ENCODE results near the gene EVC.

EVC gene

DNA sequence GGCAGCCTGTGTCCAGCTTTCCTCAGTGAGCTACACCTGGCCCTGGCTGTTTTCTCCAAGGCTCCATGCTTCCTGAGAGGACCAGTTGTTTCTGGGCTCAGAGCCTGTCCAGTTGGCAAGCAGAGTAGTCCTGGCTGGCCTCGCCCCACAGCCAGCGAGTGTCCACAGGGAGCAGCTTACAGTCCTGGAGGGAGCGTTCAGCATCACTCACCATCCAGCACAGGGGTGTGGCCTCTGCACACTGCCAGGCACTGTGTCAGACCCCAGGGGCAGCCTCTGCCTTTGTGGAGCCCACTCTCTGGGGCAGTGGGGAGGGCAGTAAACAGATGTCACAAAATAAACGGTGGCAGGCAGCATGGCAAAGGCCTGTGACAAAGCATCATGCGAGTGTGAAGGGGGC is 23.9 kb downstream of the EVC start:
- TF ChIP-seq, protein P1, sequence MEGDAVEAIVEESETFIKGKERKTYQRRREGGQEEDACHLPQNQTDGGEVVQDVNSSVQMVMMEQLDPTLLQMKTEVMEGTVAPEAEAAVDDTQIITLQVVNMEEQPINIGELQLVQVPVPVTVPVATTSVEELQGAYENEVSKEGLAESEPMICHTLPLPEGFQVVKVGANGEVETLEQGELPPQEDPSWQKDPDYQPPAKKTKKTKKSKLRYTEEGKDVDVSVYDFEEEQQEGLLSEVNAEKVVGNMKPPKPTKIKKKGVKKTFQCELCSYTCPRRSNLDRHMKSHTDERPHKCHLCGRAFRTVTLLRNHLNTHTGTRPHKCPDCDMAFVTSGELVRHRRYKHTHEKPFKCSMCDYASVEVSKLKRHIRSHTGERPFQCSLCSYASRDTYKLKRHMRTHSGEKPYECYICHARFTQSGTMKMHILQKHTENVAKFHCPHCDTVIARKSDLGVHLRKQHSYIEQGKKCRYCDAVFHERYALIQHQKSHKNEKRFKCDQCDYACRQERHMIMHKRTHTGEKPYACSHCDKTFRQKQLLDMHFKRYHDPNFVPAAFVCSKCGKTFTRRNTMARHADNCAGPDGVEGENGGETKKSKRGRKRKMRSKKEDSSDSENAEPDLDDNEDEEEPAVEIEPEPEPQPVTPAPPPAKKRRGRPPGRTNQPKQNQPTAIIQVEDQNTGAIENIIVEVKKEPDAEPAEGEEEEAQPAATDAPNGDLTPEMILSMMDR (IDR thresholded peaks at IDR 0.05; ENCODE audit: control insufficient read depth, insufficient read depth, low read depth, low read length, missing control alignments): no peak
- no peak overlapping the region for H3K4me3 ChIP-seq (ENCODE audit: control insufficient read depth, low read depth, low read length)
- DNase-seq (ENCODE audit: low read depth): no peak

DNA sequence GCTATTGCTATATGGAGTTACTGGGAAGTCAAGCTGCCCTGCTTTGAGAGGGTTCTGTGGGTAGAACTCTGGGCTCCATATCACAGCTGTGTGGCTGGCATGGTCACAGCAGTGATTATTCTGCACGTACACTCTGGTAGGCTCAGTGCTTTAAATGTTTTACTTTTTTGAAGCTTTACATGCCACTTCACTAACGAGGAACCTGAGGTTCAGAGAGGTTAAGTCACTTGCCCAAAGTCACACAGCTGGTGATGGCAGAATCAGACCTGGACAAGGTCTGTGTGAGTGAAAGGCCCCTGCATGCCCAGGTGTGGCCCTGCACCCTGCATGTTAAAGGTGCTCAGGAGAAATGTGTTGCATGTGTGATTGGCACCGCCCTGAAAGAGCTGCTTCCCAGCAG is 24.5 kb downstream of the EVC start:
- TF ChIP-seq, protein P1 (IDR thresholded peaks at IDR 0.05; ENCODE audit: control insufficient read depth, insufficient read depth, low read depth, low read length, missing control alignments): no peak
- no peak overlapping the region for H3K4me3 ChIP-seq (ENCODE audit: control insufficient read depth, low read depth, low read length)
- no peak for DNase-seq (ENCODE audit: low read depth)

DNA sequence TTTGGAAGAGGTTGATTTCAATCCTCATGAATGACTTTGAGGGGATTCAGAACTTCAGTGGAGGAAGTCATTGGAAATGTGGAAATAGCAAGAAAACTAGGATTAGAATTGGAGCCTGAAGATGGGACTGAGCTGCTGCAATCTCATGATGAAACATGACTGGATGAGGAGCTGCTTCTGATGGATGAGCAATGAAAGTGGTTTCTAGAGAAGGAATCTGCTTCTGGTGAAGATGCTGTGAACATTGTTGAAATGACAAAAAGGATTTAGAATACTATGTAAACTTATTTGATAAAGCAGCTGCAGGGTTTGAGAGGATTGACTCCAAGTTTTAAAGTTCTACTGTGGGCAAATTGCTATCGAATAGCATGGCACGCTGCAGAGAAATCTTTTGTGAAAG is 27.1 kb downstream of the EVC start:
- no peak overlapping the region for H3K4me3 ChIP-seq (ENCODE audit: control insufficient read depth, low read depth, low read length)
- TF ChIP-seq, protein P1 (IDR thresholded peaks at IDR 0.05; ENCODE audit: control insufficient read depth, insufficient read depth, low read depth, low read length, missing control alignments): no peak
- no peak for DNase-seq (ENCODE audit: low read depth)

DNA sequence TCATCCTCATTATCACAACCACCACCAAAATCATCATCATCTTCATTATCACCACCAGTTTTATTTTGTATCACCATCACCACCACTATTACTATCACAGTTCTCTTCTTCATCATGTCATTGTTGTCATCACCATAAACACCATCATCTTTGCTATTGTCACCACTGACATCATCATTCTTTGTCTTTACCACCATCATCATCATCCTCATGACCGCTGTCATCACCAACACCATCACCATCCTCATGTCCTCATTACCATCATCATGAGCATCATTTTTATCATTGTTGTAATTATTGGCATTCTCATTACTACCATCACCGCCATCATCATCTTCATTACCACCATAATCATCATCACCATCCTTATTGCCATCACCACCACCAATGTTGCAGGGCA is 31.4 kb downstream of the EVC start:
- TF ChIP-seq, protein P1 (IDR thresholded peaks at IDR 0.05; ENCODE audit: control insufficient read depth, insufficient read depth, low read depth, low read length, missing control alignments): no peak
- no peak overlapping the region for H3K4me3 ChIP-seq (ENCODE audit: control insufficient read depth, low read depth, low read length)
- DNase-seq (ENCODE audit: low read depth): no peak

DNA sequence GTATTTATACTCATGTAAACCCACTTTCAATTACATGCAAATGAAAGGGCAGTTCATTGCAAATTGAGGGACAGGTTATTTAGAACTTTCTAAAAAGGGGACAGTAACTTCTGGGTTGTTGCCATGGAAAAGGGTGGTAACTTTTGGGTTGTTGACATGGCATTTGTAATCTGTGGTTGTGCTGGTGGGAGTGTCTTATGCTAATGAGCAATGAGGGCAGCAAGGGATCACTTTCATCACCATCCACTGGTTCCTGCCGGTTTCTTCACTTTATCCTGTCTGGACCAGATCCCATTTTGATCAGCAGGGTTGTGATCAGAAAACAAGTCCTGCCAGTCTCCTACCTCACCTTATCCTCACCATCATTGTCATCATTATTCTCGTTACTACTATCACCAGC is 32.0 kb downstream of the EVC start:
- no peak overlapping the region for H3K4me3 ChIP-seq (ENCODE audit: control insufficient read depth, low read depth, low read length)
- DNase-seq (ENCODE audit: low read depth): no peak
- TF ChIP-seq, protein P1 (IDR thresholded peaks at IDR 0.05; ENCODE audit: control insufficient read depth, insufficient read depth, low read depth, low read length, missing control alignments): no peak

GRCh38 chr4:5746250-5746649 is 35.2 kb downstream of the EVC start:
- DNase-seq (ENCODE audit: low read depth): no peak
- H3K4me3 ChIP-seq (ENCODE audit: control insufficient read depth, low read depth, low read length): no peak overlapping the region
- TF ChIP-seq, protein P1 (IDR thresholded peaks at IDR 0.05; ENCODE audit: control insufficient read depth, insufficient read depth, low read depth, low read length, missing control alignments): no peak
